Gastroesophageal sphincter (tissue), 3 donors: ENCODE results near the gene AKAP10.

Experiments
- EP300 ChIP-seq: sonication (generic); formaldehyde crosslinking; IDR thresholded peaks from one replicate; pipeline ENCODE4 v1.6.1; 2017; ENCODE audit warnings: antibody characterized with exemption, mild to moderate bottlenecking
- POLR2A ChIP-seq, 2 donors: fragments of 450-650 bp; IDR thresholded peaks; one replicate each; pipeline ENCODE4 v1.6.1; 2017; ENCODE audit warnings: antibody characterized with exemption in 2 of 2, mild to moderate bottlenecking in 2 of 2, moderate library complexity in 1 of 2
- POLR2AphosphoS5 ChIP-seq: sonication (generic); formaldehyde crosslinking; IDR thresholded peaks from one replicate; pipeline ENCODE4 v1.6.1; 2017; ENCODE audit warnings: antibody characterized with exemption
- TF ChIP-seq, protein P1 (sequence below), 4 experiments: fragments of 200-600 bp in 2 of 4; fragments of 450-650 bp in 2 of 4; sonication (generic) in 1 of 4; IDR thresholded peaks; one replicate each; pipeline ENCODE4 v1.5.1; 2017 to 2019; ENCODE audit warnings: antibody characterized with exemption in 4 of 4, mild to moderate bottlenecking in 2 of 4, moderate library complexity in 2 of 4

GRCh38 chr17:19905502-19905901, 72.1 kb downstream of the AKAP10 start:
- TF ChIP-seq, protein P1, sequence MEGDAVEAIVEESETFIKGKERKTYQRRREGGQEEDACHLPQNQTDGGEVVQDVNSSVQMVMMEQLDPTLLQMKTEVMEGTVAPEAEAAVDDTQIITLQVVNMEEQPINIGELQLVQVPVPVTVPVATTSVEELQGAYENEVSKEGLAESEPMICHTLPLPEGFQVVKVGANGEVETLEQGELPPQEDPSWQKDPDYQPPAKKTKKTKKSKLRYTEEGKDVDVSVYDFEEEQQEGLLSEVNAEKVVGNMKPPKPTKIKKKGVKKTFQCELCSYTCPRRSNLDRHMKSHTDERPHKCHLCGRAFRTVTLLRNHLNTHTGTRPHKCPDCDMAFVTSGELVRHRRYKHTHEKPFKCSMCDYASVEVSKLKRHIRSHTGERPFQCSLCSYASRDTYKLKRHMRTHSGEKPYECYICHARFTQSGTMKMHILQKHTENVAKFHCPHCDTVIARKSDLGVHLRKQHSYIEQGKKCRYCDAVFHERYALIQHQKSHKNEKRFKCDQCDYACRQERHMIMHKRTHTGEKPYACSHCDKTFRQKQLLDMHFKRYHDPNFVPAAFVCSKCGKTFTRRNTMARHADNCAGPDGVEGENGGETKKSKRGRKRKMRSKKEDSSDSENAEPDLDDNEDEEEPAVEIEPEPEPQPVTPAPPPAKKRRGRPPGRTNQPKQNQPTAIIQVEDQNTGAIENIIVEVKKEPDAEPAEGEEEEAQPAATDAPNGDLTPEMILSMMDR (IDR thresholded peaks at IDR 0.05) = no peak
- TF ChIP-seq POLR2A (IDR thresholded peaks at IDR 0.05) = no peak
- no peak for TF ChIP-seq POLR2AphosphoS5
- no peak for TF ChIP-seq EP300
